ENCODE data around the gene RAB44.

DNA sequence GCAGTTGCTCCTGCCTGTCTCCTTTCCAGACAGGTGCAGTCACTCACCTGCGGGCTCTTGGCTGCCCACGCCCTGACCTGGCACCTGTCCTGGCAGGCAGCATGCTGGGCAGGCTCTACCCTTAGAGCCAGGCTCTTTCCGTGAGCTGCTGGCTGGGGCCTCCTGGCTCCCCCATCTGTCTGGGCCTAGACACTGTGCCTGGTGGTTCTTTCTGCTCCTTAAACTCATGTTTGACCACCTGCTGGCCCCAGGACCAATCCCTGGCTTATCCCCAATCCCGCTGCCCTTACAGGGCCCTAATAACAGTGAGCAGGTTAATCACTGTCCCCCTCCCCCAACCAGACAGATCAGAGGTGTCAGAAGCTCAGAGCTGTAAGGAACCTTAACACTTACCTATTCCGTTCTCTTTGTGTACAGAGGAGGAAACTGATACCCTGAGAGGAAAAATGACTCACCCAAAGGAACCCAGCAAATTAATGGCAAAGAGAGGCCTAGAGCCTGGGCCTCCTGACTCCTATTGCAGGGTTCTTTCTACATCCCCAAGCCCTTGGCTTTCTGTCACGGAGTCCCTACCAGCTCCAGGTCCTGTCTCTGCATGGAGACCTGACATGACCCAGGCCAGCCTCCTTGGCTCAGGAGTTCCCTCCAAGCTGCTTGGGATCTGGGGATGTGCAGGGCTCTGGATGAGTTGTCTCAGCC lies 54.7 kb downstream of the RAB44 start:
- TF ChIP-seq RAD21 (CRISPR knock-in tag; IDR thresholded peaks at IDR 0.05) (no peak), NFIC (IDR thresholded peaks at IDR 0.05; ENCODE audit: low read length) (no peak), SUZ12 (IDR thresholded peaks at IDR 0.05; ENCODE audit: low read depth, low read length) (no peak), ZZZ3 (CRISPR knock-in tag; IDR thresholded peaks at IDR 0.05; ENCODE audit: borderline replicate concordance) (no peak), YY1 (IDR thresholded peaks at IDR 0.05; ENCODE audit: insufficient read depth, insufficient replicate concordance, low read depth, low read length) (no peak), POLR2AphosphoS5 (IDR thresholded peaks at IDR 0.05; ENCODE audit: low read depth, low read length) (no peak), ZEB1 (IDR thresholded peaks at IDR 0.05; ENCODE audit: insufficient replicate concordance, low read depth) (no peak), NONO (IDR thresholded peaks at IDR 0.05) (no peak), NONO (CRISPR knock-in tag; conservative IDR thresholded peaks at IDR 0.05) (no peak), EZH2 (conservative IDR thresholded peaks at IDR 0.05; ENCODE audit: low read depth, low read length) (no peak)
